Measurements from ENCODE around the gene KCNJ15.
A peak's percentile ranks its signal among the peaks of the same experiment; 100 is the strongest.

KCNJ15 gene

GRCh38 chr21:38300141-38300578 is 43.4 kb downstream of the KCNJ15 start:
- no peak for DNase-seq

- no peak for DNase-seq
Measured at GRCh38 chr21:38301321-38302214, 44.8 kb downstream of the KCNJ15 start.

- no peak for DNase-seq
Measured at GRCh38 chr21:38303300-38303699, 46.5 kb downstream of the KCNJ15 start.

GRCh38 chr21:38306433-38307141 is 49.8 kb downstream of the KCNJ15 start:
- no peak for DNase-seq

- DNase-seq = no peak
Measured at GRCh38 chr21:38307771-38308531, 51.2 kb downstream of the KCNJ15 start.

- DNase-seq = no peak
Measured at GRCh38 chr21:38308532-38309119, 51.8 kb downstream of the KCNJ15 start.

- peak; percentile 73 for DNase-seq
Measured at GRCh38 chr21:38310646-38311485, 54.1 kb downstream of the KCNJ15 start.

GRCh38 chr21:38311765-38312164 is 55.0 kb downstream of the KCNJ15 start:
- peak; percentile 85 for DNase-seq

- DNase-seq = no peak
Measured at GRCh38 chr21:38312822-38313221, 56.0 kb downstream of the KCNJ15 start.

- DNase-seq = no peak
Measured at GRCh38 chr21:38314558-38314957, 57.8 kb downstream of the KCNJ15 start.

- no peak for DNase-seq
Measured at GRCh38 chr21:38315122-38315521, 58.3 kb downstream of the KCNJ15 start.

- no peak for DNase-seq
Measured at GRCh38 chr21:38319781-38320180, 63.0 kb downstream of the KCNJ15 start.

- DNase-seq = no peak
Measured at GRCh38 chr21:38321568-38321967, 64.8 kb downstream of the KCNJ15 start.

- DNase-seq = no peak
Measured at GRCh38 chr21:38322311-38322950, 65.6 kb downstream of the KCNJ15 start.

GRCh38 chr21:38323721-38324531 is 67.1 kb downstream of the KCNJ15 start:
- DNase-seq = peak; percentile 87

- DNase-seq = no peak
Measured at GRCh38 chr21:38325216-38325615, 68.4 kb downstream of the KCNJ15 start.

GRCh38 chr21:38325731-38326420 is 69.1 kb downstream of the KCNJ15 start:
- DNase-seq = no peak

- no peak for DNase-seq
Measured at GRCh38 chr21:38326429-38326828, 69.6 kb downstream of the KCNJ15 start.

GRCh38 chr21:38326899-38327298 is 70.1 kb downstream of the KCNJ15 start:
- DNase-seq = no peak

- DNase-seq = no peak
Measured at GRCh38 chr21:38327984-38328383, 71.2 kb downstream of the KCNJ15 start.
